ENCODE results near the gene STX4.

The STX4 gene

DNA sequence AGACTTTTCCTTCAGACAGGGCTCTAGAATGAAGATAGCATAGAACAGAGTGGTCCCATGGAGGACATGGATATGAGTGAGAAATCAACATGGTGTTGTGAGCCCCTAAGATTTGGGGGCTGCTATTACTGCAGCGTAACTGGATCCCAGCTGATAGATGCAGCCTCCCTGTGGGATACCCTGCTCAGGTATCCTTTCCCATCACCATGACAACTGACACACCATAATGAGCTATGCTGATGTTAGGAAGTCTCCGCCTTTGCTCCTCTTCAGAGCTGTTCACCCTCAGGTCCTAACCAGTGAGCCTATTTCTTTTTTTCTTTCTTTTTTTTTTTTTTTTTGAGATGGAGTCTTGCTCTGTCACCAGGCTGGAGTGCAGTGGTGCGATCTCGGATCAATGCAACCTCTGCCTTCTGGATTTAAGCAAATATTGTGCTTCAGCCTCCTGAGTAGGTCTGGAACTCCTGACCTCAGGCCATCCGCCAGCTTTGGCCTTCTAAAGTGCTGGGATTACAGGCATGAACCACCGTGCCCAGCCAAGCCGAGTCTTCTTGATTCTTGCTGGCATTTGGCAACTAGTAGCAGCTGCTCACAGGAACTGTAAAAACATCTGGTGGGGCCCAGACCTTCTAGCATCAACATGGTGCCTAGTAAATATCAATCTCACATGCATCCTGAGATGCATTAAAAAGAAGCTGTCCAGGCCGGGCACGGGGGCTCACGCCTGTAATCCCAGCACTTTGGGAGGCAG lies 17.1 kb downstream of the STX4 start:
- TF ChIP-seq EZH2phosphoT487 (conservative IDR thresholded peaks at IDR 0.05; ENCODE audit: low read length), result no peak
- TF ChIP-seq, protein P1, sequence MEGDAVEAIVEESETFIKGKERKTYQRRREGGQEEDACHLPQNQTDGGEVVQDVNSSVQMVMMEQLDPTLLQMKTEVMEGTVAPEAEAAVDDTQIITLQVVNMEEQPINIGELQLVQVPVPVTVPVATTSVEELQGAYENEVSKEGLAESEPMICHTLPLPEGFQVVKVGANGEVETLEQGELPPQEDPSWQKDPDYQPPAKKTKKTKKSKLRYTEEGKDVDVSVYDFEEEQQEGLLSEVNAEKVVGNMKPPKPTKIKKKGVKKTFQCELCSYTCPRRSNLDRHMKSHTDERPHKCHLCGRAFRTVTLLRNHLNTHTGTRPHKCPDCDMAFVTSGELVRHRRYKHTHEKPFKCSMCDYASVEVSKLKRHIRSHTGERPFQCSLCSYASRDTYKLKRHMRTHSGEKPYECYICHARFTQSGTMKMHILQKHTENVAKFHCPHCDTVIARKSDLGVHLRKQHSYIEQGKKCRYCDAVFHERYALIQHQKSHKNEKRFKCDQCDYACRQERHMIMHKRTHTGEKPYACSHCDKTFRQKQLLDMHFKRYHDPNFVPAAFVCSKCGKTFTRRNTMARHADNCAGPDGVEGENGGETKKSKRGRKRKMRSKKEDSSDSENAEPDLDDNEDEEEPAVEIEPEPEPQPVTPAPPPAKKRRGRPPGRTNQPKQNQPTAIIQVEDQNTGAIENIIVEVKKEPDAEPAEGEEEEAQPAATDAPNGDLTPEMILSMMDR (IDR thresholded peaks at IDR 0.05; ENCODE audit: insufficient read depth, low read length, poor library complexity, severe bottlenecking), result no peak
- H3K9me2 ChIP-seq (replicated peaks; ENCODE audit: insufficient read depth, low read length), result no peaks in the 10 kb centered on the region
- H3K4me3 ChIP-seq (ENCODE audit: insufficient read depth, low read length, poor library complexity, severe bottlenecking), result no peak overlapping the region
- no peaks in the 10 kb centered on the region for H3K79me2 ChIP-seq (ENCODE audit: insufficient read depth, low read length)
- H3K9ac ChIP-seq (ENCODE audit: low read length), result no peak overlapping the region
- no peaks in the 10 kb centered on the region for H3K36me3 ChIP-seq (ENCODE audit: low read length)
- no peak overlapping the region for H3K27ac ChIP-seq (ENCODE audit: low read depth, low read length)
- no peaks in the 10 kb centered on the region for H3F3A ChIP-seq (ENCODE audit: insufficient read depth)
- no peaks in the 10 kb centered on the region for H4K20me1 ChIP-seq (ENCODE audit: low read depth, low read length)
- H2AFZ ChIP-seq (ENCODE audit: low read depth, low read length, severe bottlenecking), result no peak overlapping the region
- H3K4me2 ChIP-seq (ENCODE audit: low read depth, low read length, poor library complexity, severe bottlenecking), result no peak overlapping the region
- H3K9me3 ChIP-seq (ENCODE audit: insufficient read depth, low read length), result no peaks in the 10 kb centered on the region
- H3K27me3 ChIP-seq (ENCODE audit: low read length), result no peaks in the 10 kb centered on the region

DNA sequence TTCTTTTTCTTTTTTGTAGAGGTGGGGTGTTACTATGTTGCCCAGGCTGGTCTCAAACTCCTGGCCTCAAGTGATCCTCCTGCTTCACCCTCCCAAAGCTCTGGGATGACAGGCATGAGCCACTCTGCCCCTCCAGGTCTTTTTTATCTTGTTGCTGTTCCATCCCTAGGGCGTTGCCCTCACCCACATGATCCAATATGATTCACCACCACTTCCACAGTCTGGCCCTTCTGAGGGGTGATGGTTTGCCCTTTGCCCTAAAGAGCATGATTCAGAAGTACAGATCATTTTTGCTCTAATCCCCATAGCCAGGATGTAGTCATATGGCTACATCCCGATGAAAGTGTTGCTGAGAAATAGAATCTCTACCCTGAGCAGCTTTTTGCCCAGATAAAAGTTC lies 18.8 kb downstream of the STX4 start:
- Histone ChIP-seq H3K9me2 (replicated peaks; ENCODE audit: insufficient read depth, low read length) (no peaks in the 10 kb centered on the region), H3F3A (ENCODE audit: insufficient read depth) (no peaks in the 10 kb centered on the region), H3K36me3 (ENCODE audit: low read length) (no peaks in the 10 kb centered on the region), H3K9me3 (ENCODE audit: insufficient read depth, low read length) (no peaks in the 10 kb centered on the region), H4K20me1 (ENCODE audit: low read depth, low read length) (no peaks in the 10 kb centered on the region), H3K4me3 (ENCODE audit: insufficient read depth, low read length, poor library complexity, severe bottlenecking) (no peak overlapping the region), H3K79me2 (ENCODE audit: insufficient read depth, low read length) (no peaks in the 10 kb centered on the region), H3K4me2 (ENCODE audit: low read depth, low read length, poor library complexity, severe bottlenecking) (no peak overlapping the region), H3K27me3 (ENCODE audit: low read length) (no peaks in the 10 kb centered on the region), H3K27ac (ENCODE audit: low read depth, low read length) (no peak overlapping the region), H3K9ac (ENCODE audit: low read length) (no peak overlapping the region), H2AFZ (ENCODE audit: low read depth, low read length, severe bottlenecking) (no peak overlapping the region)
- TF ChIP-seq, protein P1 (IDR thresholded peaks at IDR 0.05; ENCODE audit: insufficient read depth, low read length, poor library complexity, severe bottlenecking), result no peak
- TF ChIP-seq EZH2phosphoT487 (conservative IDR thresholded peaks at IDR 0.05; ENCODE audit: low read length), result no peak

DNA sequence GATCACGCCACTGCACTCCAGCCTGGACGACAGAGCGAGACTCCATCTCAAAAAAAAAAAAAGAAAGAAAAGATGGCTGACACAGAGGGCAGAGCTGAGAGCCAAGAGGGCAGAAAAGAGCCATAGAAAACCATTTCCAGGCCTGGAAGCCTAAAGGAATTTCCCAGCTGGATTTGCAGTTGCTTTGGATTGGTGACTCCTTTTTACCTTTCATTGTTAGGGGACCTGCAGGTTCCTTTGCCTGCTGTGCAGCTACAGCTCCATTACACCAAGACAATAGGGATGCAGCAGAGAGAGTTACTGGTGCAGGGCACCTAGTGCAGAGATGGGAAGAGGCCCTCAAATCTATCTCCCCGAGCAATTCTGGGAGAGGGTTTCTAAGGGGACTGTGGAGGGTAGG lies 22.3 kb downstream of the STX4 start:
- Histone ChIP-seq H3F3A (ENCODE audit: insufficient read depth) (0 out of 2 replicates have a peak, but pooled peaks cover 3% of the 10 kb centered on the region), H3K4me3 (ENCODE audit: insufficient read depth, low read length, poor library complexity, severe bottlenecking) (no peak overlapping the region), H3K27me3 (ENCODE audit: low read length) (no peaks in the 10 kb centered on the region), H3K9me2 (replicated peaks; ENCODE audit: insufficient read depth, low read length) (no peaks in the 10 kb centered on the region), H2AFZ (ENCODE audit: low read depth, low read length, severe bottlenecking) (no peak overlapping the region), H3K79me2 (ENCODE audit: insufficient read depth, low read length) (no peaks in the 10 kb centered on the region), H3K36me3 (ENCODE audit: low read length) (no peaks in the 10 kb centered on the region), H3K27ac (ENCODE audit: low read depth, low read length) (no peak overlapping the region), H3K9ac (ENCODE audit: low read length) (no peak overlapping the region), H4K20me1 (ENCODE audit: low read depth, low read length) (no peaks in the 10 kb centered on the region), H3K9me3 (ENCODE audit: insufficient read depth, low read length) (no peaks in the 10 kb centered on the region), H3K4me2 (ENCODE audit: low read depth, low read length, poor library complexity, severe bottlenecking) (no peak overlapping the region)
- TF ChIP-seq EZH2phosphoT487 (conservative IDR thresholded peaks at IDR 0.05; ENCODE audit: low read length), result no peak
- TF ChIP-seq, protein P1 (IDR thresholded peaks at IDR 0.05; ENCODE audit: insufficient read depth, low read length, poor library complexity, severe bottlenecking), result no peak

All from SU-DHL-6 (cell line).